ENCODE measurements around the gene RNF151.

The RNF151 gene

DNA sequence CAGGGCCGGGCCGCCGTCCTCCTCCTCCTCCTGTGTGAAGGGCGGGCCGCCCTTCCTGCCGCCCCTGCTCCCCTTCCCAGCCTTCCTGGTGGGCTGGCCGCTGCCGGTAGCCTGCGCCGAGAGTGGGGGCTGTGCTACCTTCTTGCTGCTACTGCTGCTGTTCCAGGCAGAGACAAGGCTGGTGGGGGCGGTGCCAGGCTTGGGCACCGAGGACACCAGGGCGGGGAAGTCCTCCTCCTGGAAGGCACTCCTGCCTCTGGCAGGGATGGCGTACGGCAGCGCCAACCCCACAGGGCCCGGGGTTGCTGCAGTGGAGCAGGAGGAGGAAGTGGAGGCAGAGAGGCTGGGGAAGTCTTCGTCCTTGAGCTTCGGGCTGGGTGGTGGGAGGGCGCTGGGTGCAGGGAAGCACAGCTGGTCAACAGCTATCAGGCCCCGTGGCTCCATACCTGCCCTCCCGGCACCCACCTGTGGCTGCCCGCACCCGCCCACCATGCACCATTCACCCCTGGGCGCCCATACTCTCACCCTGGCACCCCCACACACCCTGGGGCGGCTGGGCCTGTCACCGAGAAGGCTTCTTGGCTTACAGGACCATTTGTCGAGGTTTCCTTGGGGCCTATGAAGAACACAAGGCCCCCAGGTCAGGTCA lies 33.3 kb downstream of the RNF151 start:
- DNase-seq (ENCODE audit: low read depth in 2 of 2), result no peak
- TF ChIP-seq, protein P1, sequence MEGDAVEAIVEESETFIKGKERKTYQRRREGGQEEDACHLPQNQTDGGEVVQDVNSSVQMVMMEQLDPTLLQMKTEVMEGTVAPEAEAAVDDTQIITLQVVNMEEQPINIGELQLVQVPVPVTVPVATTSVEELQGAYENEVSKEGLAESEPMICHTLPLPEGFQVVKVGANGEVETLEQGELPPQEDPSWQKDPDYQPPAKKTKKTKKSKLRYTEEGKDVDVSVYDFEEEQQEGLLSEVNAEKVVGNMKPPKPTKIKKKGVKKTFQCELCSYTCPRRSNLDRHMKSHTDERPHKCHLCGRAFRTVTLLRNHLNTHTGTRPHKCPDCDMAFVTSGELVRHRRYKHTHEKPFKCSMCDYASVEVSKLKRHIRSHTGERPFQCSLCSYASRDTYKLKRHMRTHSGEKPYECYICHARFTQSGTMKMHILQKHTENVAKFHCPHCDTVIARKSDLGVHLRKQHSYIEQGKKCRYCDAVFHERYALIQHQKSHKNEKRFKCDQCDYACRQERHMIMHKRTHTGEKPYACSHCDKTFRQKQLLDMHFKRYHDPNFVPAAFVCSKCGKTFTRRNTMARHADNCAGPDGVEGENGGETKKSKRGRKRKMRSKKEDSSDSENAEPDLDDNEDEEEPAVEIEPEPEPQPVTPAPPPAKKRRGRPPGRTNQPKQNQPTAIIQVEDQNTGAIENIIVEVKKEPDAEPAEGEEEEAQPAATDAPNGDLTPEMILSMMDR (IDR thresholded peaks at IDR 0.05; ENCODE audit: low read depth, low read length), result no peak
- H3K4me3 ChIP-seq (replicated peaks in 1 of 2; ENCODE audit: low read depth in 2 of 2, low read length in 2 of 2), result no peak overlapping the region

DNA sequence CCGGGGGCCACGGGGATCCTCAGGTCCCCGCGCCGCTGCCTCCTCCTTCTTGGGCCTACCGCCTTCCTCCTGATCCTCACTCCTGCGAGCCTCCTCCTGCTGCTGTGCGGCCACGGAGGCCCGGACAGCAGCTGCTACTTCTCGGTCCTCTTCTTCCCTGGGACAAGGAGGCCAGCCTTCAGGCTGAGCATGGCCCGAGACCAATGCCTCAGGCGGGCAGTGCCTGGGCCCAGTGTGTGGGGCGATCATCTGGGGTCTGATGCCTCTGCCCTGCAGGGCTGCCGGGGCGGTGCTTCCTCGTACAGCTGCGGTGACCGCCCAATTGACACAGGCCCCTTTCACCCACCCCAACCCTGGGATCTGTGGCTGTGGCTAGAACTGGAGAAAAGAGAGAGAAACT lies 34.4 kb downstream of the RNF151 start:
- no peak for DNase-seq (ENCODE audit: low read depth in 2 of 2)
- TF ChIP-seq, protein P1 (IDR thresholded peaks at IDR 0.05; ENCODE audit: low read depth, low read length), result no peak
- no peak overlapping the region for H3K4me3 ChIP-seq (replicated peaks in 1 of 2; ENCODE audit: low read depth in 2 of 2, low read length in 2 of 2)

DNA sequence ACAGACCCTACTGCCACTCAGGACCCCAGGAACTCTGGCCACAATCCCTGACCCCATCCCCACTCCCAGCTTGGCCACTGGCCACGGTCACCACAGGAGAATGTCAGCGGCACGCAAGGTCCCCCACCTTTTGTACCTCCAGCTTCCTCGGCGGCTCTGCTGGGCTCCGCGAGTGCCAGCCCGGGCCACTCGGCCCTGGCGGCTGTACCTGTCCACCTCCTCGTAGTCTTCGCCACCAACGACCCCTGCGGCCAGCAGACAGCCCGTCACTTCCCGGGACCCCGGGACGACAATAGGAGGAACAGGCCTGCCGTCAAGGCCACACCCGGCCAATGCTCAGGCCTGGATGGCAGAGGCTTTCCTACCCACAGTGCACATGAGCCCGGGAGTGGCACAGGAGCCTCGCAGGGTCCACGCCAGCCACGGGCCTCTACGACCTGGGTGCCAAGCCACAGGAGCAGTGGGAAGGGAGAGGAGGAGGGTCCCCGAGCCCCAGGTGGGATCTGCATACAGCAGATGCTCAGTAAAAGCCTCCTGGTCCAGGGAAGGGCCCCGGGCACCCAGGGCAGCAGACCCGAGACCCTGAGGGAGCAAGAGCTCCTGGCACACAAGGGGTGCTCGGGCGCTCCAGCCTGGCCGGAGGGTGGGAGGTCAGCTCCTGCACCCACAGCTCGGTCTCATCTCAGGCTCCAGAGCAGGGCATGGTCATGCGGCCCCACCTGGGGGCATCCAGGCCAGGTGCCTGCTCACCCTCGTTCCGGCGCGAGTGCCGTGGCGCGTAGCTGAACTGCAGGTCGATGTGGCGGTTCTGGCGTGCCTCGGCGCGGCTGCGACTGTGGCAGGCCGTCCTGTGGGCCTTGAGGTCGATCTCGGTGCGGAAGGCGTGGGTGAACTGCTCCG lies 35.0 kb downstream of the RNF151 start:
- TF ChIP-seq, protein P1 (IDR thresholded peaks at IDR 0.05; ENCODE audit: low read depth, low read length), result no peak
- no peak for DNase-seq (ENCODE audit: low read depth in 2 of 2)
- no peak overlapping the region for H3K4me3 ChIP-seq (replicated peaks in 1 of 2; ENCODE audit: low read depth in 2 of 2, low read length in 2 of 2)

DNA sequence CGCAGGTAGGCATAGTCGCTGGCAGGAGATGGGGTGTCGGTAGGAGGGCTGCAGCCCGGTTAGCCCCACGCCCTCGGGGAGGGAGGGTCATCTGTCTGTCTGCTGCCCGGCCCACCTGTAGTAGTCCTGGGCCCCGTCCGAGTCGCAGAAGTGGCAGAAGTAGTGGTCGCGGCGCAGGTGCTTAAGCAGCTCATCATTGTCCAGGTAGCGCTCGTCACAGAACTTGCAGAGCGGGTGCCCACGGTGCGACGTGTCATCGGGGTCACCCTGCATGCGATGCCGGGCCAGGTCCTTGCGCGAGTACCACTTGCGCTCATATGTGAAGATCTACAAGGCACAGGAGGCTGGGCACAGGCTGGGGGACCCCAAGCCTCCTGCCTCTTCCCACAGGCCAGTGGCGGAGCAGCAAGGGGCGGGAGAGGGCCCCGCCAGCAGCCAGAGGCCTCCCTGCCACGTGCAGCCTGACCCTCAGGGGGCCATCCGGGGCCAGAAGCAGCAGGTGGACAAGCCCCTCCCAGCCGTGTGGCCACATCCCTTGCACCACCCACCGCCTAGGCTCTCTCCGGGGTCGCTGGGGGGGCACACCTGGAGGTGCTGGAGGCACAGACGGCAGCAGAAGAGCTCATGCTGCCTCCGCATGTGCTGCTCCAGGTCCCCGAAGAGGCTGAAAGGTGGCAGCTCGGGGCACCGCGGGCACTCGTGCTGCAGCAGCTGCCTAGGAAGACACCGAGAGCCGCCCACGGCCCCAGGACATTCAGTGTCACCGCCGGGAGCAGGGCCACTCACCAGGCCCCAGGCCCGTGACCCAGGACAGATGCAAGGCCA lies 36.0 kb downstream of the RNF151 start:
- H3K4me3 ChIP-seq (replicated peaks in 1 of 2; ENCODE audit: low read depth in 2 of 2, low read length in 2 of 2), result no peak overlapping the region
- TF ChIP-seq, protein P1 (IDR thresholded peaks at IDR 0.05; ENCODE audit: low read depth, low read length), result no peak
- DNase-seq (ENCODE audit: low read depth in 2 of 2), result no peak

DNA sequence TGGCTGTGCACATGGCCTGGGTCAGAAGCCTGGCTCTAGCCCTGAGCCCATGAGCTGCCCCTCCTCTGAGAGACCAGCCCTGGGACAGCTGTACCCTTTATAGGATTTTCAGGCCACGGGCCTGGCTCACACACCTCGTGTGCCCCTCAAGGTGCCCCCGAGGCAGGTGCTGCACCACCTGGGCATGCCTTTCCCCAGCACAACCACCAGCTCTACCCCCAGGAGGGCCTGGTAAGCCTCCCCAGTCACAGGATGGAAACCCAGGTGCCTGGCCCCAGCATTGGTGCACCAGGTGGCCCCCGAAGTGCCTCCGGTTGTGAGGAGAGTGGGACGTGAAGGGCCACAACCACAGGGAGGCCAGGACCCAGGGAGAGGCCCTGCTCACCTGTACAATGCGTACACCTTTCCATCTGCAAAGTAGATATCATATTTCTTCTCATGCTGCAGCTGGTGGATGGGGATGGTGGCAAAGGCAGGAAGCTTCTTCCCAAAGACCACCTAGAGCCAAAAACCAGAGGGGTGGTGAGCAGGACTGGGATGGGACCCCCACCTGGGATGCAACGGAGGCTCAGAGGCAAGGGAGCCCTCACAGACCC lies 36.7 kb downstream of the RNF151 start:
- TF ChIP-seq, protein P1 (IDR thresholded peaks at IDR 0.05; ENCODE audit: low read depth, low read length), result no peak
- DNase-seq (ENCODE audit: low read depth in 2 of 2), result no peak
- no peak overlapping the region for H3K4me3 ChIP-seq (replicated peaks in 1 of 2; ENCODE audit: low read depth in 2 of 2, low read length in 2 of 2)

Measured in cardiac fibroblast (primary cell).